ENCODE results near the gene PCYT1B.

GRCh38 chrX:24536551-24536950 lies 110.6 kb downstream of the PCYT1B start:
- no peak for TF ChIP-seq MNT (conservative IDR thresholded peaks at IDR 0.05)
- no peak for TF ChIP-seq ZNF318 (IDR thresholded peaks at IDR 0.05; ENCODE audit: borderline replicate concordance in 1 of 2, low read depth in 1 of 2)
- TF ChIP-seq LEF1 (IDR thresholded peaks at IDR 0.05): no peak
- no peak for TF ChIP-seq BRF1 (IDR thresholded peaks at IDR 0.05; ENCODE audit: borderline replicate concordance, extremely low read depth, insufficient read length)
- TF ChIP-seq ZZZ3 (IDR thresholded peaks at IDR 0.05): no peak
- TF ChIP-seq NFYB (IDR thresholded peaks at IDR 0.05; ENCODE audit: extremely low read depth, insufficient read length): no peak
- no peak for TF ChIP-seq SIN3A (IDR thresholded peaks at IDR 0.05; ENCODE audit: borderline replicate concordance in 2 of 2, control insufficient read depth in 1 of 2, low read depth in 2 of 2, low read length in 2 of 2)

Data from K562 (cell line).